ENCODE measurements around the gene CDC14B.
A peak's percentile ranks its signal among the peaks of the same experiment; 100 is the strongest.
"Not testable (repeated sequence)": the region's sequence is repeated elsewhere in the genome, so short reads cannot be mapped to it uniquely, and the experiment has no call there.

Gene CDC14B

GRCh38 chr9:96587338-96588315, 32.0 kb downstream of the CDC14B start:
- DNase-seq (ENCODE audit: low read depth): no peak

- no peak for DNase-seq (ENCODE audit: low read depth)
Measured at GRCh38 chr9:96585426-96585825, 34.2 kb downstream of the CDC14B start.

- not testable (repeated sequence) for DNase-seq (ENCODE audit: low read depth)
Measured at GRCh38 chr9:96582199-96582598, 37.4 kb downstream of the CDC14B start.

GRCh38 chr9:96581786-96582185, 37.9 kb downstream of the CDC14B start:
- DNase-seq (ENCODE audit: low read depth): no peak

GRCh38 chr9:96581301-96581700, 38.3 kb downstream of the CDC14B start:
- no peak for DNase-seq (ENCODE audit: low read depth)

- DNase-seq (ENCODE audit: low read depth): no peak
Measured at GRCh38 chr9:96574931-96575351, 44.7 kb downstream of the CDC14B start.

- no peak for DNase-seq (ENCODE audit: low read depth)
Measured at GRCh38 chr9:96574455-96574854, 45.2 kb downstream of the CDC14B start.

GRCh38 chr9:96567203-96567700, 52.4 kb downstream of the CDC14B start:
- no peak for DNase-seq (ENCODE audit: low read depth)

GRCh38 chr9:96566498-96567202, 53.0 kb downstream of the CDC14B start:
- no peak for DNase-seq (ENCODE audit: low read depth)

- DNase-seq (ENCODE audit: low read depth): no peak
Measured at GRCh38 chr9:96565671-96566497, 53.8 kb downstream of the CDC14B start.

- DNase-seq (ENCODE audit: low read depth): no peak
Measured at GRCh38 chr9:96564217-96564616, 55.4 kb downstream of the CDC14B start.

GRCh38 chr9:96559339-96559943, 60.2 kb downstream of the CDC14B start:
- DNase-seq (ENCODE audit: low read depth): no peak

- DNase-seq (ENCODE audit: low read depth): no peak
Measured at GRCh38 chr9:96557921-96558320, 61.7 kb downstream of the CDC14B start.

GRCh38 chr9:96556701-96557461, 62.8 kb downstream of the CDC14B start:
- no peak for DNase-seq (ENCODE audit: low read depth)

GRCh38 chr9:96555567-96556386, 63.9 kb downstream of the CDC14B start:
- peak; percentile 67 for DNase-seq (ENCODE audit: low read depth)

GRCh38 chr9:96554801-96555566, 64.7 kb downstream of the CDC14B start:
- no peak for DNase-seq (ENCODE audit: low read depth)

- DNase-seq (ENCODE audit: low read depth): no peak
Measured at GRCh38 chr9:96554326-96554725, 65.3 kb downstream of the CDC14B start.

GRCh38 chr9:96553070-96553469, 66.6 kb downstream of the CDC14B start:
- peak; percentile 95 for DNase-seq (ENCODE audit: low read depth)

GRCh38 chr9:96551403-96551802, 68.2 kb downstream of the CDC14B start:
- no peak for DNase-seq (ENCODE audit: low read depth)

Data from stromal cell of bone marrow (primary cell).